Lung (tissue), 12 donors: ENCODE measurements around the gene BCL11A. TPM values are rescaled to one million over a fixed set of nuclear protein-coding genes. Genes with fewer than 3 reads are reported as not detected.

Experiments used
- ATAC-seq: fragments of 200-7000 bp; cut with Tn5 transposase; one replicate; pipeline ENCODE4 v1.9.1; 2020; ENCODE audit warnings: moderate number of reproducible peaks; ENCODE audit not compliant: insufficient read depth, low FRiP score
- DNase-seq, 3 donors: peaks; one replicate each; pipeline ENCODE4 v3.0.0-alpha.2; 2013 to 2017
- H3K27ac ChIP-seq, 2 donors: one replicate each; pipeline ENCODE4 v1.5.1; 2013; ENCODE audit warnings: mild to moderate bottlenecking in 2 of 2, moderate library complexity in 2 of 2, control low read depth in 1 of 2, inconsistent platforms in 1 of 2, low read depth in 1 of 2, low read length in 1 of 2
- H3K27me3 ChIP-seq, 3 donors: one replicate each; pipeline ENCODE4 v1.5.1; 2013; ENCODE audit warnings: low read length in 2 of 3; ENCODE audit not compliant: control insufficient read depth in 3 of 3, insufficient read depth in 3 of 3
- H3K36me3 ChIP-seq, 4 donors: one replicate each; pipeline ENCODE4 v1.5.1; 2013; ENCODE audit warnings: low read length in 4 of 4, mild to moderate bottlenecking in 1 of 4, moderate library complexity in 1 of 4; ENCODE audit not compliant: control insufficient read depth in 4 of 4, insufficient read depth in 4 of 4
- H3K4me1 ChIP-seq, 5 donors: one replicate each; pipeline ENCODE4 v1.5.1; 2013; ENCODE audit warnings: low read length in 5 of 5, mild to moderate bottlenecking in 2 of 5, moderate library complexity in 1 of 5; ENCODE audit not compliant: control insufficient read depth in 5 of 5, insufficient read depth in 5 of 5
- H3K4me3 ChIP-seq: one replicate; pipeline ENCODE4 v1.5.1; 2013; ENCODE audit warnings: mild to moderate bottlenecking, control low read depth, moderate library complexity
- H3K9ac ChIP-seq, 2 donors: one replicate each; pipeline ENCODE4 v1.5.1; 2013; ENCODE audit warnings: low read length in 2 of 2, control low read depth in 1 of 2; ENCODE audit not compliant: insufficient read depth in 1 of 2
- H3K9me3 ChIP-seq, 4 donors: one replicate each; pipeline ENCODE4 v1.5.1; 2013; ENCODE audit warnings: low read length in 3 of 4, mild to moderate bottlenecking in 1 of 4, moderate library complexity in 1 of 4; ENCODE audit not compliant: control insufficient read depth in 4 of 4, insufficient read depth in 3 of 4
- CTCF ChIP-seq: IDR thresholded peaks from 2 replicates; pipeline ENCODE4 v1.5.1; 2012; ENCODE audit warnings: mild to moderate bottlenecking; ENCODE audit errors: control extremely low read depth, extremely low read depth
- WGBS, 2 donors: extraction: QIAGEN DNeasy Blood & Tissue Kit; methylation state at CpG; one replicate each; pipeline ENCODE4 v1.1.7; 2013; 5-methylcytosine and 5-hydroxymethylcytosine counted together
- polyA plus RNA-seq, 2 donors: library from polyadenylated mRNA; stranded (reverse); fragments of 200-250 nt; gene quantifications; one replicate each; pipeline ENCODE4 v1.2.1, GENCODE V29; 2013
- total RNA-seq, 2 donors: library from RNA; depleted of rRNA in 1 of 2; stranded (reverse); fragments of >200 nt in 1 of 2; gene quantifications; one replicate each; pipeline ENCODE4 v1.2.1, GENCODE V29; 2014 to 2021
- donor health status: control.
- donor health status: control.
- donor health status: Bipolar disorder and iron deficiency.
- donor health status: healthy.
- donor health status: DM: yes; HTN: yes; CAD: no.

Gene BCL11A
- total and polyA plus RNA-seq, 4 donors, result 1.5 to 21.1 (median 4.7) TPM

GRCh38 chr2:60507211-60507965 lies 46.1 kb downstream of the BCL11A start:
- peaks cover 0 to 17% (median 7%) of the 10 kb centered on the region in 5 donors for H3K4me1 ChIP-seq
- ATAC-seq, result no peak
- no peak for DNase-seq
- no peak overlapping the region for H3K4me3 ChIP-seq
- H3K9ac ChIP-seq, result no peak overlapping the region
- no peaks in the 10 kb centered on the region for H3K36me3 ChIP-seq
- no peak overlapping the region for H3K27ac ChIP-seq
- H3K9me3 ChIP-seq, result peaks cover 0 to 2% (median 0%) of the 10 kb centered on the region in 4 donors
- H3K27me3 ChIP-seq, result no peaks in the 10 kb centered on the region
- WGBS, 2 donors, result 41 to 70% methylated on average over 9 of the region's 9 CpGs
- TF ChIP-seq CTCF, result no peak

- H3K27me3 ChIP-seq, result no peaks in the 10 kb centered on the region
- H3K36me3 ChIP-seq, result no peaks in the 10 kb centered on the region
- H3K27ac ChIP-seq, result peak overlapping the region in 1 of 2 donors; percentile 46
- H3K9me3 ChIP-seq, result peaks cover 0 to under 1% (median 0%) of the 10 kb centered on the region in 4 donors
- WGBS, 2 donors, result 76 to 84% methylated on average over 4 of the region's 4 CpGs
- ATAC-seq (no peak), DNase-seq (no peak)
- peaks cover 0 to 17% (median 7%) of the 10 kb centered on the region in 5 donors for H3K4me1 ChIP-seq
- H3K4me3 ChIP-seq, result no peak overlapping the region
- H3K9ac ChIP-seq, result no peak overlapping the region
- no peak for TF ChIP-seq CTCF
Measured at GRCh38 chr2:60505880-60506260, 47.6 kb downstream of the BCL11A start.

GRCh38 chr2:60505240-60505879 lies 48.1 kb downstream of the BCL11A start:
- WGBS, 2 donors, result 74 to 75% methylated on average over 10 of the region's 10 CpGs
- no peak overlapping the region for H3K4me3 ChIP-seq
- H3K9me3 ChIP-seq, result no peaks in the 10 kb centered on the region
- no peak overlapping the region for H3K27ac ChIP-seq
- ATAC-seq (no peak), DNase-seq (no peak)
- TF ChIP-seq CTCF, result no peak
- H3K9ac ChIP-seq, result no peak overlapping the region
- H3K4me1 ChIP-seq, result peaks cover 0 to 17% (median 12%) of the 10 kb centered on the region in 5 donors
- H3K36me3 ChIP-seq, result no peaks in the 10 kb centered on the region
- H3K27me3 ChIP-seq, result no peaks in the 10 kb centered on the region
